ENCODE data around the gene ELP4.
"Not testable (repeated sequence)": the region's sequence is repeated elsewhere in the genome, so short reads cannot be mapped to it uniquely, and the experiment has no call there.

ELP4 gene

DNA sequence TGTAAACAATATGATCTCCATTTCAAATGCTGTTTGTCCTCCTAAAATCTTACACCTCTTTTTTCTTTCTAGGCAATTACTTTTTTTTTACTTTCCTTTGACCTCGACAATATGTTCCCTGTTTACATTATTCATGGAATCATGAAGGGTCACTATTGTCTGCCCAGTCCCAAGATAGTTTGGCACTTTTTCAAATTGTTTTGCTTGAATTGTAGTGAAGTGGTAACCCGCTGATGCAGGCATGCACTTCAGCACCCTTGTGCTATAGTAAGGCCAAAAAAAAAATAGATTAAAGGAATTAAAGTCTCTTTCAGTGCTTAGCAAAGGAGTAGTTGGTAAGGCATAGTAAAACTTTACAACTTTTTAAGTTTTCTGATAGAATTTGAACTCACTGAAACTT, 210.7 kb downstream of the ELP4 start:
- no peak overlapping the region for H3K27ac Mint-ChIP-seq

DNA sequence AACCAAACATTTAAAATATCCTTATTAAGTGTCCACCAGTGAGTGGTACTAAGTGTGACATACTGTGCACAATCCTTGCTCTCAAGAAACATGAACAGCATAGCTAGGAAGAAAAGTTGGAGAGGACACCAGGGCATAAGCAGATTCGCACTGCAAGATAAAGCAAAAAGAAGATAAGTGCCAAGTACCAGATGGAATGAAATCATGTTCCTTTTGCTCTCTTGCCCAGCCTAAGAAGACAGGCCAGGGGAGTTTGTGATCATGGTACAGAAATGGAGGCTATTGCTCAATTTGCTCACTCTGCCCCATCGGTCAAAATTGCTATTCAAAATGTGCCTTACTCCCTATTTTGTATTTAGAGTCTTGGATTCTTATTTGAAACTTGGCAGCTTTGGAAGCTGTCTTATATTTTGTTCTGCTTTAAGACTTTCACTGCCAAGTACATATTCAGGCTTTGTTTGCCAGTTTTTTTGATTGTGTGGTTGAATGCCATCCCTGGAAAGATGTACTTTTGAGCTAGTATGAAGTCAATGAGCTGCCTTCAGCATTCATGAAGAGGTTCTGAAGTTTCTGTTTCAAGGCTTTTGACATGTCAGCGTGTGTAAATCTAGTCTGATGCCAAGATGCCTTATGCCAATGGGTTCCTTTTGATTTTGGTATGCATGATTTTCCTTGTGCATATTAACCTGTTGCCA, 211.3 kb downstream of the ELP4 start:
- Mint-ChIP-seq H3K27me3 (ENCODE audit: low read depth) (no peaks in the 10 kb centered on the region), H3K4me1 (ENCODE audit: low read depth) (peaks cover 5% of the 10 kb centered on the region), H3K9me3 (no peaks in the 10 kb centered on the region), H3K4me3 (no peak overlapping the region), H3K27ac (no peak overlapping the region), H3K36me3 (ENCODE audit: low read depth) (no peaks in the 10 kb centered on the region)
- DNase-seq (ENCODE audit: low spot score): no peak

More for the DNA sequence above, 210.7 kb downstream of the ELP4 start:
- no peaks in the 10 kb centered on the region for H3K27me3 Mint-ChIP-seq (ENCODE audit: low read depth)
- DNase-seq (ENCODE audit: low spot score): no peak
- H3K36me3 Mint-ChIP-seq (ENCODE audit: low read depth): no peaks in the 10 kb centered on the region
- H3K4me1 Mint-ChIP-seq (ENCODE audit: low read depth): peaks cover 5% of the 10 kb centered on the region
- no peak overlapping the region for H3K4me3 Mint-ChIP-seq
- H3K9me3 Mint-ChIP-seq: no peaks in the 10 kb centered on the region

DNA sequence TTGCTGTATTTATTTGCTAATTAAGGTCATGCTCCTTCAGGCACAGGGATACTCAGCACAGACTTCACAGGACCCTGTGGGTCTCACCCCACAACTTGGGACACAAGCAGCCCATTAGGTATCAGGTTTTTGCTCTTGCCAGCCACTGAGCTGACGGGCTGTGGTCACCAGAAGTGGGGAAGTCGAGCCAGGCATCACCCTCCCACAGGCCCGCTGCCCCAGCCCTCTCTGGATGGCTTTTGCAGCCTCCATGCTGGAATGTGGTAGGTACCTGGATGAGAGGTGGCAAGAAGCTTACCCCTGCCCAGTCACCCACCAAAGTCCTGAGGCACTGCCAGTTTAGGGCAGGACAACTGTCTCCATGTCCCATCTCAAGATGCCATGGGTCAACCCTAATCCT, 213.2 kb downstream of the ELP4 start:
- H3K4me1 Mint-ChIP-seq (ENCODE audit: low read depth): peaks cover 5% of the 10 kb centered on the region
- H3K27me3 Mint-ChIP-seq (ENCODE audit: low read depth): no peaks in the 10 kb centered on the region
- no peaks in the 10 kb centered on the region for H3K36me3 Mint-ChIP-seq (ENCODE audit: low read depth)
- no peaks in the 10 kb centered on the region for H3K9me3 Mint-ChIP-seq
- H3K27ac Mint-ChIP-seq: no peak overlapping the region
- no peak overlapping the region for H3K4me3 Mint-ChIP-seq
- no peak for DNase-seq (ENCODE audit: low spot score)

DNA sequence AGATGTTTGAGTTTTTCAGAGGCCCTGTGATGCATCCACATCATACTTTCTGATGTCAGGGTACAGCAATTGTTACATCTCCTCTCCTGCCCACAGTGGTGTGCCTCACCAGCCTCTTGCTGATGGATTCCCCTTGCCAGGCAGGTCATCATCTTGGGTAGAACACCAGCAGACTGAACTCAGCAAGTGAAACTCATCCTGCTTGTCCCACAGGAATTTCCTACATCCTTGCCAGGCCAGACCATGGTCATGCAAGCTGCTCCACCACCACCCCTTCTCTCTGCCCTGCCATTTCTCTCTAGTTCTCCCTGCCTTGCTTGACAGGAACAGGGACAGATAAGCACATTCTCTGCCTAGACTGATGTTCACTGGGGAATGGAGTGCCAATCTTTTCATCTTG, 215.6 kb downstream of the ELP4 start:
- Mint-ChIP-seq H3K4me3 (no peak overlapping the region), H3K36me3 (ENCODE audit: low read depth) (no peaks in the 10 kb centered on the region), H3K4me1 (ENCODE audit: low read depth) (peaks cover 2% of the 10 kb centered on the region), H3K9me3 (no peaks in the 10 kb centered on the region), H3K27ac (no peak overlapping the region), H3K27me3 (ENCODE audit: low read depth) (no peaks in the 10 kb centered on the region)
- no peak for DNase-seq (ENCODE audit: low spot score)

DNA sequence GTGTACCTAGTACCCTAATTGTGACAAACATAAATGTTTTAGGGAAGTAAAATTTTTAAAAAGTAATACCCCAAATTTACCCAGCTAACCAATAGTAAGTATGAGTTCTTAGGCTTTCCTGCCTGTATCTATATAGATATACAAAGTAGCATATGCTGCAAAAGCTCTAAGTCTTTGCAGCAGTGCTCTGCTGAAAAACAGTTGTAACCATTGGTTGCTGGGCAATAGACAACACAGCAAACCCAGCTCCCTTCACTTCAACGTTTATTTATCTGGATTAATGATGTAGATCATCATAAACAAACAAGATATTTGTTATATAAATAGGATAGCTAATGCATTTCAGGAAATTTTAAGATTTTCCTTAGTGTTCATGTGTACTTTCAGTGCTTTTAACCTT, 218.9 kb downstream of the ELP4 start:
- Mint-ChIP-seq H3K4me3 (no peak overlapping the region), H3K9me3 (peaks cover 17% of the 10 kb centered on the region), H3K36me3 (ENCODE audit: low read depth) (no peaks in the 10 kb centered on the region), H3K4me1 (ENCODE audit: low read depth) (peaks cover 2% of the 10 kb centered on the region), H3K27me3 (ENCODE audit: low read depth) (no peaks in the 10 kb centered on the region), H3K27ac (no peak overlapping the region)
- DNase-seq (ENCODE audit: low spot score): no peak

DNA sequence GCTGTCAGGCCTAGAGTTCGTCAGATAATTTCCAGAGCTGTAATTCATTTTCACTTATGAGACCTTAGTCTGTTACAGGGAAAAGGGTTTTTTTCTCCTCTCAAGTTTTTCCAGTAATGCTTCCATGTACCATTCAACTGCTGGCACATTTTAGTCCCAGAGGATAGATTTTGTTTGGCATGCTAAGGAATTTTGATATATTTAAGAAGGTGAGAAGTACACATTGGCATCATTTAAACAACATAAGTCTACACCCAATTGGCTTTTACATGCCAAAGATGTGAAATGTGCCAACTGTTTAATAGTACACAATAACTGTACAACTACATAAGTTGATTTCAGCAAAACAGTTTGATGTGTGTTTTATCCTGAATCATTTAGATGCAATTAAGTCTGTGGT, 230.6 kb downstream of the ELP4 start:
- no peaks in the 10 kb centered on the region for H3K4me1 Mint-ChIP-seq (ENCODE audit: low read depth)
- DNase-seq (ENCODE audit: low spot score): no peak
- H3K9me3 Mint-ChIP-seq: peaks cover 11% of the 10 kb centered on the region
- no peak overlapping the region for H3K27ac Mint-ChIP-seq
- no peaks in the 10 kb centered on the region for H3K27me3 Mint-ChIP-seq (ENCODE audit: low read depth)
- no peaks in the 10 kb centered on the region for H3K36me3 Mint-ChIP-seq (ENCODE audit: low read depth)
- no peak overlapping the region for H3K4me3 Mint-ChIP-seq

DNA sequence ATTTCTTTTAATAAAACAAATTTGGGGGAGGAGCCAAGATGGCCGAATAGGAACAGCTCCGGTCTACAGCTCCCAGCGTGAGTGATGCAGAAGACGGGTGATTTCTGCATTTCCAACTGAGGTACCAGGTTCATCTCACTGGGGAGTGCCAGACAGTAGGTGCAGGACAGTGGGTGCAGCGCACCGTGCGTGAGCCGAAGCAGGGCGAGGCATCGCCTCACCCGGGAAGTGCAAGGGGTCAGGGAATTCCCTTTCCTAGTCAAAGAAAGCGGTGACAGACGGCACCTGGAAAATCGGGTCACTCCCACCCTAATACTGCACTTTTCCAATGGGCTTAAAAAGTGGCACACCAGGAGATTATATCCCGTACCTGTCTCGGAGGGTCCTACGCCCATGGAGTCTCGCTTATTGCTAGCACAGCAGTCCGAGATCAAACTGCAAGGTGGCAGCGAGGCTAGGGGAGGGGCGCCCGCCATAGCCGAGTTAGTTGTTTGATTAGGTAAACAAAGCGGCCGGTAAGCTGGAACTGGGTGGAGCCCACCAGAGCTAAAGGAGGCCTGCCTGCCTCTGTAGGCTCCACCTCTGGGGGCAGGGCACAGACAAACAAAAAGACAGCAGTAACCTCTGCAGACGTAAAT, 231.3 kb downstream of the ELP4 start:
- H3K27me3 Mint-ChIP-seq (ENCODE audit: low read depth); H3K4me3 Mint-ChIP-seq; H3K36me3 Mint-ChIP-seq (ENCODE audit: low read depth); H3K9me3 Mint-ChIP-seq; H3K27ac Mint-ChIP-seq; DNase-seq (ENCODE audit: low spot score); H3K4me1 Mint-ChIP-seq (ENCODE audit: low read depth): not testable (repeated sequence)

DNA sequence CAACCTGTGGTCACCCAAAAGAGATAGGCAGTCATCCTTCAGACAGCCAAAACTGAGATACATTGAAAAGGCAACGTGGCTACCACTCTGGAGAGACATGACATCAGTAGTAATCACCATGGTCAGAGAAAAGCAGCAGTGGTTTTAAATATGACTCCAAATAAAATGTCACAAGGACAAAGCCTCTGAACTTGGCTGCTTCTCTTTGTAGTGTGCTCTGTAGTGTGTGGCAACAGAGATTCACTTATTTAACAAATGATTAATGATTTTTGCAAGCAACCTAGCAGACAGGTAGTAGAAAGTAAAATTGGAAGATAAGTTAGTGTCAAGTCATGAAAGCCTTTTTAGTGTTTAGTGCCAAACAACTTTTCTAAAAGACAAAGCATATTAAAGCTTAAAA, 238.0 kb downstream of the ELP4 start:
- Mint-ChIP-seq H3K27ac (no peak overlapping the region), H3K27me3 (ENCODE audit: low read depth) (no peaks in the 10 kb centered on the region), H3K4me1 (ENCODE audit: low read depth) (no peaks in the 10 kb centered on the region), H3K36me3 (ENCODE audit: low read depth) (no peaks in the 10 kb centered on the region), H3K4me3 (no peak overlapping the region), H3K9me3 (peaks cover 2% of the 10 kb centered on the region)
- DNase-seq (ENCODE audit: low spot score): no peak

DNA sequence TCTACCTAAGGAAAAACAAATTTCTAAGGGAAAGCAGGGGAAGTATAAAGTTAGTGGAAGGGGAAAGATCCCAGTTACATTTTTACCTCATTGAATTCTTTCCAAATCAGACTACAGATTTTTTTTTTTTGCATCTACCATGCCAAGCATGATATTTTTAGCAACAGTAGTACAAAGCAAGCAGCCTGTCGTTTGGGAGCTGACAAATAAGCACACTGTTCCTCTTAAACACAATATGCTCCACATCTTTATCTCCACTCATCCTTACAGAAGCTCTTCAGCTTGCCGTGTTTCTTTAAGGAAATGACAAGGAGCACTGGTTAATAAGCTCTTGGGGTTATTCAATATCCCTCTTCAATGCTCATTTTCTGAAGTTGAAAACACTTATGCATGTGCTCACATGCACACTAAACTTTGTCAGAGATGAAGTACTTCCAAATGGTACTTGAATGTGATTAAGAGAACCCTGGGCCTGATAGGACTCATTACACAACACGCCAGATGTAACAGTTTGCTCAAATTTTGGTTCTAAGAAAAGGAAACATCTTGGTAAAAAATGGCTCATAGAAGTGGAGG, 247.8 kb downstream of the ELP4 start:
- Mint-ChIP-seq H3K4me1 (ENCODE audit: low read depth) (no peaks in the 10 kb centered on the region), H3K9me3 (no peaks in the 10 kb centered on the region), H3K27me3 (ENCODE audit: low read depth) (no peaks in the 10 kb centered on the region), H3K4me3 (no peak overlapping the region), H3K36me3 (ENCODE audit: low read depth) (no peaks in the 10 kb centered on the region), H3K27ac (no peak overlapping the region)
- DNase-seq (ENCODE audit: low spot score): no peak

DNA sequence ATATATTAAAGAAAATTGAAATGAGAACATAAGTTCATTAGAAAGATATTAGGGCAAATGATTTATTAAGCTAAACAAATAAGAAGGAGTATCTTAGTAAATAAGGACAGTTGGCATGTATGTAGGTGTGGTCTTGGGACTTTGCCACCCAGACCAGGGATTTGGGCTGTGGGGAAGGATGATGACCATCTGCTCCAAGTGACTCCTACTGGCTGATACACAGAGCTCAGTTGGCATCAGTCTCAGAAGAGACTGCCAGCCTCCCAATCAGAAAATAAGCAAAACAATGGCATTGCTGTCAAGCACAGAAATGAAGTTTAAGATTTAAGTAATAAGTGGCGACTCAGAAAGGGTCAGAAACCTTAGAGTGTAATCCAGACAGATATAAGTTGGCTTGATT, 252.1 kb downstream of the ELP4 start:
- H3K27ac Mint-ChIP-seq: no peak overlapping the region
- H3K9me3 Mint-ChIP-seq: no peaks in the 10 kb centered on the region
- H3K4me3 Mint-ChIP-seq: no peak overlapping the region
- H3K4me1 Mint-ChIP-seq (ENCODE audit: low read depth): no peaks in the 10 kb centered on the region
- no peaks in the 10 kb centered on the region for H3K27me3 Mint-ChIP-seq (ENCODE audit: low read depth)
- no peak for DNase-seq (ENCODE audit: low spot score)
- H3K36me3 Mint-ChIP-seq (ENCODE audit: low read depth): no peaks in the 10 kb centered on the region

DNA sequence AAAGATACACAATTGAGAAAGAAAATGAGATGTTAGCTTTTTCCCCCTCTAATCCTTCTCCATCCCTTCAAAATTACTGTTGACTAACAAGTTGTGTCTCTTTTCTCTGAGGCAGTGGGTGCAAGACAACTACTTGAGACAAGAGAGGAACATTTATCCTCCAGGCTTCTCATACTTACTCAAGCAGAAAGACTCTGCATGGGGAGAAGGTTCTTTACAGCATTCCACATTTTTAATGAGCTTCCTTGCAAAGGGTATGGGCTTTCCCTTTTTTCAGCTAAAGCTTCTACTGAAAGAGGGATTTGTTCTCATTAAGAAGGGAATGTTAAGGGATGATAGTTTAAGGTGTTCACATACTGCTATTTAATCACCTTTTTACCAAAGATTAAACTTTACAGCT, 253.7 kb downstream of the ELP4 start:
- H3K36me3 Mint-ChIP-seq (ENCODE audit: low read depth): no peaks in the 10 kb centered on the region
- no peaks in the 10 kb centered on the region for H3K27me3 Mint-ChIP-seq (ENCODE audit: low read depth)
- H3K4me1 Mint-ChIP-seq (ENCODE audit: low read depth): no peaks in the 10 kb centered on the region
- no peaks in the 10 kb centered on the region for H3K9me3 Mint-ChIP-seq
- DNase-seq (ENCODE audit: low spot score): no peak
- no peak overlapping the region for H3K27ac Mint-ChIP-seq
- no peak overlapping the region for H3K4me3 Mint-ChIP-seq

DNA sequence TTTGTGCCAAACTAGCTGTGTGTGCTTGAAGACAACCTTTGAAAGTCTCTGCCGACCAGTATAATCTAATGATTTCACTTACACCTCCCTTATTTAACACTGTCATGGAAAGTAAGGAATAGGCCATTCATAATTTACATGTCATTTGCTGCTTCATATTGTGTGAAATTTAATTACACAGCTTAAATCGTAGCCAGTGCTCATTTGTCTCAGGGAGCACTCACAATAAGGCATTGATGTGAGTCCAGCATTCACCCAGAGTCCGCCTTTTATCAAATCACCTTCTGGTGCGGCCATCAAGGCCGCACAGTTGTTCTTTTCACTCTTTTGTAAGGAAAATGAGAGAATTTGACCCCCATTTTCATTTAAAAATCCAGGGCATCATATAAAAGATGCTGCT, 254.7 kb downstream of the ELP4 start:
- H3K9me3 Mint-ChIP-seq: no peaks in the 10 kb centered on the region

DNA sequence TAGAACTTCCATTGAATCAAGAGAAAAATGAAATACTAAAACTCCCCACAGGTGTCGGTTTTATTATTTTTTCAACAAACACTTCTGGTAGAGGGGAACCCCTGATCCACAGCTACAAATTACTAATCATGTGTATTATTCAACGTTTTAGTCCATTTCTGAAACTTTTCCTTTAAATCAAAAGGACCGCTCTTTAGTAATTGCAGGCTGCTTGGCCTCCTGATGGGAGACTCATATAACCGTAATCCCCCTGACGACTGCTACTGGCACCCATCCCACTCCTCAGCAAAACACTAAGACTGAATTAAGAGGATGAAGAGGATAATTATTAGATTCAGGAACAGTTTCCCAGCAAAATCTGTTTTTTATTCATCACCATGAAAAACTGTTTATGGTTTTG, 255.2 kb downstream of the ELP4 start:
- no peak for DNase-seq (ENCODE audit: low spot score)
- no peak overlapping the region for H3K27ac Mint-ChIP-seq
- H3K27me3 Mint-ChIP-seq (ENCODE audit: low read depth): no peaks in the 10 kb centered on the region
- no peaks in the 10 kb centered on the region for H3K9me3 Mint-ChIP-seq
- H3K4me3 Mint-ChIP-seq: no peak overlapping the region
- H3K4me1 Mint-ChIP-seq (ENCODE audit: low read depth): no peaks in the 10 kb centered on the region
- H3K36me3 Mint-ChIP-seq (ENCODE audit: low read depth): no peaks in the 10 kb centered on the region

More for the DNA sequence above, 254.7 kb downstream of the ELP4 start:
- Mint-ChIP-seq H3K36me3 (ENCODE audit: low read depth) (no peaks in the 10 kb centered on the region), H3K27me3 (ENCODE audit: low read depth) (no peaks in the 10 kb centered on the region), H3K4me1 (ENCODE audit: low read depth) (no peaks in the 10 kb centered on the region), H3K4me3 (no peak overlapping the region), H3K27ac (no peak overlapping the region)
- DNase-seq (ENCODE audit: low spot score): no peak

DNA sequence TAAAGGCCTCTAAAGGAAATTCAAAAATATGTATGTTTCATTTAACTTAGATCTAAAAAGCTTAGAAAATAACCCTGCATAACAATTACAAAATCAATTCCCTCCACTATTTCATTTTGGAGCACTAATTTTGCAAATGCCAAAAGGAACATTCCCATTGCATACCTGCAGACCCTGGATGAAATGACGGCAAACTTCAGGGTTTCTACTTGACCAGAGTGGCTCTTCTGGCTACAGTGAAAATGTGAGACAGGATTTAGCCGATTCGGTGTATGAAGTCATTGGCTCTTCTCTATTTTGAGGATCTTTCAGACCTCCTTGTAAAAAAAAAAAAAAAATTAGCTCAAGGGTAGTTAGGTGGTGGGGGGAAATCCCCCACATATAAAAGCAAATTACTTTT, 257.5 kb downstream of the ELP4 start:
- no peaks in the 10 kb centered on the region for H3K9me3 Mint-ChIP-seq
- no peak overlapping the region for H3K27ac Mint-ChIP-seq
- no peaks in the 10 kb centered on the region for H3K36me3 Mint-ChIP-seq (ENCODE audit: low read depth)
- H3K4me3 Mint-ChIP-seq: no peak overlapping the region
- H3K27me3 Mint-ChIP-seq (ENCODE audit: low read depth): no peaks in the 10 kb centered on the region
- no peak for DNase-seq (ENCODE audit: low spot score)
- no peaks in the 10 kb centered on the region for H3K4me1 Mint-ChIP-seq (ENCODE audit: low read depth)

DNA sequence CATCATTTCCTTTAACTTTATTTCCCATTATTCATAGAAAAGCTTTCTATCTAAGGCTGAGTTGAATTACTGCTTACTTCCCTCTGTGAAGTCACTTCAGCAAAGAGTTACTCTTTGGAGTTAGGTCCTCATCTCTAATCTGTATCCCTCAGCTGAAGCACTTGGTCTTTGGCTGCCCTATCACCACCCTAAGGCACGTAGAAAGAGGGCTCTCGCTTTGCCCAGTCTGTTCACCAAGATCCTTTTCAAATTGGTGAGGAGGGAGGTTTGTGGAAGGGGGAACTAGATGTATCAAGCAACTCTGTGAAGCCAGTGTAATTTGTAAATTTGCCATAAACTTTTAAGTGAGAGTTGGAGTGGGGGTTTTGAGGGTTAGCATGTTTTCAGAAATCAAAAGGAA, 258.1 kb downstream of the ELP4 start:
- Mint-ChIP-seq H3K9me3 (no peaks in the 10 kb centered on the region), H3K4me3 (no peak overlapping the region), H3K27me3 (ENCODE audit: low read depth) (no peaks in the 10 kb centered on the region), H3K27ac (no peak overlapping the region), H3K4me1 (ENCODE audit: low read depth) (no peaks in the 10 kb centered on the region), H3K36me3 (ENCODE audit: low read depth) (no peaks in the 10 kb centered on the region)
- no peak for DNase-seq (ENCODE audit: low spot score)

All from T-helper 2 cell treated with Interferon-gamma antibody and Interleukin-4, amounts not matched to agents 5 μg/mL and 100 μg/mL, for 36 hours (primary cell).